22Rv1 (cell line): ENCODE results near the gene MAGI1.
A peak's percentile ranks its signal among the peaks of the same experiment; 100 is the strongest.

Source experiments
- ZFX ChIP-seq: fragments of 450-650 bp; IDR thresholded peaks from 2 replicates; pipeline ENCODE4 v1.6.1; 2017; ENCODE audit warnings: antibody characterized with exemption, borderline replicate concordance
- TF ChIP-seq, protein P1 (sequence below): fragments of 450-650 bp; IDR thresholded peaks from 2 replicates; pipeline ENCODE4 v1.5.1; 2017; ENCODE audit warnings: mild to moderate bottlenecking

DNA sequence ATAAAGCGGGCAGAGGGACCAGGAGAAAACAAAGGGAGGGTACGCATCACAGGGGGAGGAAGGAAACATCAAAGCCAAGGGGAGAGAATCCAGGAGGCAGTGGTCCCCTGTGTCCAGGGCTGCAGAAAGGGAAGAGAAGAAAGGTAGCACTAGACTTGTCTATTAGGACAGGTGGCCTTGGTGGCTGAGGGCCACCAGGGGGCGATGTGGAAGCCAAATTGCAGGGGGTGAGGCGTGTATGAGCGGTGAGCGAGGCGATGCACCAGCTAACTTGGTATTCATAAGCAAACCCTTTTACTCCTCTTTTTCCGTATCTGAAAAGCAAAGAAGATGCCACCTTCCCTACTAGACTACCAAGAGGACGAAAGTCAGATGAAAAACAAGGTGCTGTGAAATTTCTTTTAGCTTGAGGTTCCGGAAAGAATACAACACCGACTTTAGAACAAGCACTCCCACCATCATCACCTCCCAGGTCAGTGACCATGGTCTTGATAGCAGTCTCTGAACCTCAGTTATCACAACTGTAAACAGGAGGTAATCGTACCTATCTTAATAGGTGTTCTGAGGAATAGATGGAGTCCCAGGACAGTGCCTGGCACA lies 696.5 kb downstream of the MAGI1 start:
- TF ChIP-seq, protein P1, sequence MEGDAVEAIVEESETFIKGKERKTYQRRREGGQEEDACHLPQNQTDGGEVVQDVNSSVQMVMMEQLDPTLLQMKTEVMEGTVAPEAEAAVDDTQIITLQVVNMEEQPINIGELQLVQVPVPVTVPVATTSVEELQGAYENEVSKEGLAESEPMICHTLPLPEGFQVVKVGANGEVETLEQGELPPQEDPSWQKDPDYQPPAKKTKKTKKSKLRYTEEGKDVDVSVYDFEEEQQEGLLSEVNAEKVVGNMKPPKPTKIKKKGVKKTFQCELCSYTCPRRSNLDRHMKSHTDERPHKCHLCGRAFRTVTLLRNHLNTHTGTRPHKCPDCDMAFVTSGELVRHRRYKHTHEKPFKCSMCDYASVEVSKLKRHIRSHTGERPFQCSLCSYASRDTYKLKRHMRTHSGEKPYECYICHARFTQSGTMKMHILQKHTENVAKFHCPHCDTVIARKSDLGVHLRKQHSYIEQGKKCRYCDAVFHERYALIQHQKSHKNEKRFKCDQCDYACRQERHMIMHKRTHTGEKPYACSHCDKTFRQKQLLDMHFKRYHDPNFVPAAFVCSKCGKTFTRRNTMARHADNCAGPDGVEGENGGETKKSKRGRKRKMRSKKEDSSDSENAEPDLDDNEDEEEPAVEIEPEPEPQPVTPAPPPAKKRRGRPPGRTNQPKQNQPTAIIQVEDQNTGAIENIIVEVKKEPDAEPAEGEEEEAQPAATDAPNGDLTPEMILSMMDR: peak; percentile 87
- TF ChIP-seq ZFX: no peak
